Esophagus squamous epithelium (tissue), 5 donors: ENCODE data around the gene CERS1. TPM values are rescaled to one million over a fixed set of nuclear protein-coding genes. Genes with fewer than 3 reads are reported as not detected.

Source experiments
- DNase-seq: peaks from one replicate; lab custom pipeline; 2025; lab: John Stamatoyannopoulos, UW
- H3K27ac ChIP-seq, 4 donors: fragments of 200-600 bp; sonication (generic); one replicate each; pipeline ENCODE4 v1.5.1; 2016 to 2019; ENCODE audit warnings: mild to moderate bottlenecking in 1 of 4
- H3K27me3 ChIP-seq, 4 donors: fragments of 200-600 bp; sonication (generic); 1 replicate in 3 of 4; 2 replicates in 1 of 4; pipeline versions ENCODE4 v1.5.1 to v1.6.0; 2017 to 2021; ENCODE audit warnings: antibody characterized with exemption in 1 of 4
- H3K36me3 ChIP-seq, 3 donors: fragments of 200-600 bp; sonication (generic); one replicate each; pipeline ENCODE4 v1.5.1; 2016 to 2019
- H3K4me1 ChIP-seq, 3 donors: fragments of 200-600 bp; sonication (generic); one replicate each; pipeline ENCODE4 v1.5.1; 2017 to 2019
- H3K4me3 ChIP-seq, 4 donors: fragments of 200-600 bp; sonication (generic); 1 replicate in 3 of 4; 2 replicates in 1 of 4; pipeline ENCODE4 v1.5.1; 2016 to 2019; ENCODE audit warnings: mild to moderate bottlenecking in 2 of 4, moderate library complexity in 1 of 4
- H3K9me3 ChIP-seq, 3 donors: fragments of 200-600 bp; sonication (generic); one replicate each; pipeline ENCODE4 v1.5.1; 2016 to 2019
- POLR2A ChIP-seq, 4 donors: fragments of 450-650 bp; IDR thresholded peaks; one replicate each; pipeline ENCODE4 v1.6.1; 2017; ENCODE audit warnings: antibody characterized with exemption in 4 of 4, mild to moderate bottlenecking in 4 of 4, moderate library complexity in 3 of 4
- WGBS, 2 donors: methylation state at CpG; one replicate each; pipeline ENCODE4 v1.1.5; 2018; 5-methylcytosine and 5-hydroxymethylcytosine counted together
- intact Hi-C: fragments of 100-400 bp; cut with DNase I; formaldehyde crosslinking; loops from one replicate; pipeline ENCODE4 v1.15.0; 2022
- total RNA-seq, 4 donors: library from RNA; depleted of rRNA; stranded (reverse); fragments of >200 nt; gene quantifications; one replicate each; pipeline ENCODE4 v1.1.0, GENCODE V29; 2016
- TF ChIP-seq, protein P1 (sequence below), 6 experiments: fragments of 450-650 bp in 4 of 6; fragments of 200-600 bp in 2 of 6; sonication (generic) in 2 of 6; IDR thresholded peaks; one replicate each; pipeline ENCODE4 v1.5.1; 2016 to 2019; ENCODE audit warnings: antibody characterized with exemption in 6 of 6, mild to moderate bottlenecking in 4 of 6, moderate library complexity in 4 of 6
- donor health status: DM: yes; HTN: yes; CAD: no.

CERS1 gene
- total RNA-seq, 4 donors from 2014 or later: 0.76 TPM; not detected in 3

DNA sequence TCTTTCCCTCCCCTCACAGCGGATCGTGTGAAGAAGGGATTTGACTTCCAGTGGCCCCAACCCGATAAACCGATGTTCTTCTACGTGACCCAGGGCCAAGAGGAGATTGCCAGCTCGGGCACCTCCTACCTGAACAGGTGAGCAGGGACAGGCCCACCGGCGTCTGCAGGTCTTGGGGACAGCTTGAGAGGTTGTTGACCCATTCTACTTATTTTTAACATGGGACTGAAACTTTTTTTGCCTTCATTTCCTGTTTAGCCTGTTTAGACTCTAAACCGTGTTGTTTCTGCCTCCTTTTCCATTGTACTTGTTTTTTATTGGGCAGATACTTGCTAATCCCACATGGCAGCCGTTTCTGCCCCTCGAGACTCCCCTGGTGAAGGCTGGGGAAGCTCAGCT is 35.7 kb downstream of the CERS1 start:
- H3K27me3 ChIP-seq: no peaks in the 10 kb centered on the region
- H3K36me3 ChIP-seq: peaks cover 87 to 100% (median 93%) of the 10 kb centered on the region in 3 donors
- 68 to 72% methylated on average over 2 to 6 of the region's 11 CpGs for WGBS, 2 donors
- no peaks in the 10 kb centered on the region for H3K9me3 ChIP-seq
- no peak overlapping the region for H3K4me3 ChIP-seq
- intact Hi-C loops: no loop called here
- DNase-seq: no peak
- peaks cover 0 to 11% (median 0%) of the 10 kb centered on the region in 3 donors for H3K4me1 ChIP-seq
- TF ChIP-seq, protein P1, sequence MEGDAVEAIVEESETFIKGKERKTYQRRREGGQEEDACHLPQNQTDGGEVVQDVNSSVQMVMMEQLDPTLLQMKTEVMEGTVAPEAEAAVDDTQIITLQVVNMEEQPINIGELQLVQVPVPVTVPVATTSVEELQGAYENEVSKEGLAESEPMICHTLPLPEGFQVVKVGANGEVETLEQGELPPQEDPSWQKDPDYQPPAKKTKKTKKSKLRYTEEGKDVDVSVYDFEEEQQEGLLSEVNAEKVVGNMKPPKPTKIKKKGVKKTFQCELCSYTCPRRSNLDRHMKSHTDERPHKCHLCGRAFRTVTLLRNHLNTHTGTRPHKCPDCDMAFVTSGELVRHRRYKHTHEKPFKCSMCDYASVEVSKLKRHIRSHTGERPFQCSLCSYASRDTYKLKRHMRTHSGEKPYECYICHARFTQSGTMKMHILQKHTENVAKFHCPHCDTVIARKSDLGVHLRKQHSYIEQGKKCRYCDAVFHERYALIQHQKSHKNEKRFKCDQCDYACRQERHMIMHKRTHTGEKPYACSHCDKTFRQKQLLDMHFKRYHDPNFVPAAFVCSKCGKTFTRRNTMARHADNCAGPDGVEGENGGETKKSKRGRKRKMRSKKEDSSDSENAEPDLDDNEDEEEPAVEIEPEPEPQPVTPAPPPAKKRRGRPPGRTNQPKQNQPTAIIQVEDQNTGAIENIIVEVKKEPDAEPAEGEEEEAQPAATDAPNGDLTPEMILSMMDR (IDR thresholded peaks at IDR 0.05): no peak
- TF ChIP-seq POLR2A (IDR thresholded peaks at IDR 0.05): no peak
- H3K27ac ChIP-seq: no peak overlapping the region

DNA sequence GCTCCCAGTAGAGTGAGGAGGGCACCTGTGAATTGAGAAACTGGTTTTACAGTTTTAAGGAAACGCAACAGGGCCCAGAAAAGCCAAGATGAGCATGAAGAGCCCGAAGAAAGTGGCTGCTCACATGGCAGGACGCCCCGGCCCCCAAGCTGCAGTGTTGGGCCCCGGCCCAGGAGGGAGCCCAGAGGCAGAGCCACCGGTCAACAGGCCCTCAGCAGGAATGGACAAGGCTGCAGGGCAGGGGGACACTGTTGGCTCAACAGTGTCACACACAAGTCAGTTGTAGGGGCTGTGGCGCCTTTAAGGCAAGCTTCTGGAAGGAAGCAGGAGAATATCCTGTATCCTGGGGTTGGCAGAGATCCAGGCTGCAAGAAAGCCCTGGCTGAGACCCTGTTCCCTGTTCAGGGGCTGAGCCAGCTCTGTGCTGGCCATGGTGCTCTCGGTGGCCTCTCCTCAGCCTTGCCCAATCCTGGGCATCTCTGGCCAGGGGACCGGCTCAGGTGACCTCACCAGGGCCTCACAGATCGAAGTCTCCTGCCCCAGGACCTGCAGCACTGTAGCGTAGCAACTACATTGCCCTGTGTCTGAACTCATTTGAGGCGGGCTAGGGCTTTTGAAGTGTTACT is 36.2 kb downstream of the CERS1 start:
- no peak overlapping the region for H3K27ac ChIP-seq
- intact Hi-C loops: no loop called here
- H3K4me1 ChIP-seq: peaks cover 0 to 11% (median 0%) of the 10 kb centered on the region in 3 donors
- no peak for DNase-seq
- 82 to 86% methylated on average over 5 to 8 of the region's 12 CpGs for WGBS, 2 donors
- no peaks in the 10 kb centered on the region for H3K27me3 ChIP-seq
- TF ChIP-seq, protein P1 (IDR thresholded peaks at IDR 0.05): no peak
- TF ChIP-seq POLR2A (IDR thresholded peaks at IDR 0.05): no peak
- H3K4me3 ChIP-seq: no peak overlapping the region
- H3K9me3 ChIP-seq: no peaks in the 10 kb centered on the region
- H3K36me3 ChIP-seq: peaks cover 87 to 100% (median 93%) of the 10 kb centered on the region in 3 donors

DNA sequence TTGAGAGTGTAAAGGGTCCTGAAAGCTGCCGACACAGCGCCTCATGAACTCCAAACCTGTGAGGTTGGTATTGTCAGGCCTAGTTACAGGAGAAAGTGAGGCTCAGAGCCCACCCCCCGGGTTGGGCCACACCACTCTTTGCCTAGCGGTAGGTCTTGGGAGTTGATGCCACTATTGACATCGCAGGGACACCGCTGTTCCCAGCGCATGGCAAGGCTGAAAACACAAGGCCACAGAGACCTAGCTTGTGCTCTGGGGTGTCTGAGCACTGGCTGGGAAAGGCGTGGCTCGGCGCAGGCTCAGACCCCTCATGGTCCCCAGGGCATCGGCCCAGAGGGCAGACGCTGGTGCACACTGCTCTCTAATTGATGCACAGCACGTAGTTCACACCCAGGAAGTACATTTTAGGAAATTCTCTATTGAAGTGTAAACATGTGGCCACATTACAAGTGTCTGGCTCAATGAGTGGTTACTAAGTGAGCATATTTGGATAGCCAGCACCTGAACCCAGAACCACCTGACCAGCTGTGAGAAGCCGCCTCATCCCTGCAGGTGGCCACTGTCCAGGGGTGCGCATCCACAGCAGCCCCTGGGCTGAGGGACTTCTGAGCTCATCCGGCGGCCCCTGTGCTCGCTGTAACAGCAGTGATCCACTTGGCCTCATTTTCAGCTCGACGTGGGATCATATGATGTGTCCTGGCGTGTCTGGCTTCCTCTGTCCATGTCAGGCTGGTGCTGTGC is 36.9 kb downstream of the CERS1 start:
- intact Hi-C loops: no loop called here

DNA sequence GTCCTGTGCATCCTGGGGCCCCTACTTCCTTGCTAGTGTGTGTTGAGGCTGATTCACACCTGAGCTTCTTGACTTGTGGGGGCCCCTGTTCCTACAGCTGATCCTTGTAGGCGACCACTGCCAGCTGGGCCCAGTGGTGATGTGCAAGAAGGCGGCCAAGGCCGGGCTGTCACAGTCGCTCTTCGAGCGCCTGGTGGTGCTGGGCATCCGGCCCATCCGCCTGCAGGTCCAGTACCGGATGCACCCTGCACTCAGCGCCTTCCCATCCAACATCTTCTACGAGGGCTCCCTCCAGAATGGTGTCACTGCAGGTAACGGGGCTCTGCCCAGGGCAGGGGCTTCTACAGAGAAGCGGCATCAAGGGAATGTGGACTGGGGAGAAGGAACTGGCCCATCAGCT is 38.7 kb downstream of the CERS1 start:
- H3K4me1 ChIP-seq: peaks cover 0 to 11% (median 0%) of the 10 kb centered on the region in 3 donors
- H3K36me3 ChIP-seq: peaks cover 77 to 100% (median 93%) of the 10 kb centered on the region in 3 donors
- no peaks in the 10 kb centered on the region for H3K9me3 ChIP-seq
- no peaks in the 10 kb centered on the region for H3K27me3 ChIP-seq
- intact Hi-C loops: no loop called here
- no peak for DNase-seq
- no peak overlapping the region for H3K4me3 ChIP-seq
- WGBS, 2 donors: 90% methylated on average over 6 of the region's 13 CpGs; no CpG with 5 or more reads in 1 of the 2 donors
- TF ChIP-seq, protein P1 (IDR thresholded peaks at IDR 0.05): no peak
- no peak for TF ChIP-seq POLR2A (IDR thresholded peaks at IDR 0.05)
- H3K27ac ChIP-seq: no peak overlapping the region

More for the DNA sequence above, 36.9 kb downstream of the CERS1 start:
- TF ChIP-seq, protein P1 (IDR thresholded peaks at IDR 0.05): no peak
- TF ChIP-seq POLR2A (IDR thresholded peaks at IDR 0.05): no peak
- Histone ChIP-seq H3K4me3 (no peak overlapping the region), H3K36me3 (peaks cover 87 to 100% (median 93%) of the 10 kb centered on the region in 3 donors), H3K4me1 (peaks cover 0 to 11% (median 0%) of the 10 kb centered on the region in 3 donors), H3K27me3 (no peaks in the 10 kb centered on the region), H3K27ac (no peak overlapping the region), H3K9me3 (no peaks in the 10 kb centered on the region)
- DNase-seq: no peak
- WGBS, 2 donors: 82 to 87% methylated on average over 3 to 15 of the region's 21 CpGs
